ENCODE measurements around the gene DNTT.

GRCh38 chr10:96313344-96313743 lies 9.1 kb downstream of the DNTT start:
- no peak for TF ChIP-seq GABPA (IDR thresholded peaks at IDR 0.05; ENCODE audit: low read depth)
- no peak for TF ChIP-seq CTCF (IDR thresholded peaks at IDR 0.05; ENCODE audit: insufficient read depth, low read length)
- no peak for TF ChIP-seq POLR2AphosphoS5 (IDR thresholded peaks at IDR 0.05; ENCODE audit: low read depth)
- TF ChIP-seq REST (IDR thresholded peaks at IDR 0.05; ENCODE audit: insufficient replicate concordance, low read depth), result no peak
- TF ChIP-seq SPI1 (IDR thresholded peaks at IDR 0.05; ENCODE audit: borderline replicate concordance, low read depth), result no peak

Measured in HL-60 (cell line).